ENCODE results near the gene SLC48A1.

The SLC48A1 gene

GRCh38 chr12:47824198-47824597 lies 51.2 kb downstream of the SLC48A1 start:
- DNase-seq (ENCODE audit: low read depth in 2 of 2), result no peak

GRCh38 chr12:47824635-47825034 lies 51.6 kb downstream of the SLC48A1 start:
- DNase-seq (ENCODE audit: low read depth in 2 of 2), result no peak

GRCh38 chr12:47825173-47825639 lies 52.2 kb downstream of the SLC48A1 start:
- DNase-seq (ENCODE audit: low read depth in 2 of 2), result no peak

DNA sequence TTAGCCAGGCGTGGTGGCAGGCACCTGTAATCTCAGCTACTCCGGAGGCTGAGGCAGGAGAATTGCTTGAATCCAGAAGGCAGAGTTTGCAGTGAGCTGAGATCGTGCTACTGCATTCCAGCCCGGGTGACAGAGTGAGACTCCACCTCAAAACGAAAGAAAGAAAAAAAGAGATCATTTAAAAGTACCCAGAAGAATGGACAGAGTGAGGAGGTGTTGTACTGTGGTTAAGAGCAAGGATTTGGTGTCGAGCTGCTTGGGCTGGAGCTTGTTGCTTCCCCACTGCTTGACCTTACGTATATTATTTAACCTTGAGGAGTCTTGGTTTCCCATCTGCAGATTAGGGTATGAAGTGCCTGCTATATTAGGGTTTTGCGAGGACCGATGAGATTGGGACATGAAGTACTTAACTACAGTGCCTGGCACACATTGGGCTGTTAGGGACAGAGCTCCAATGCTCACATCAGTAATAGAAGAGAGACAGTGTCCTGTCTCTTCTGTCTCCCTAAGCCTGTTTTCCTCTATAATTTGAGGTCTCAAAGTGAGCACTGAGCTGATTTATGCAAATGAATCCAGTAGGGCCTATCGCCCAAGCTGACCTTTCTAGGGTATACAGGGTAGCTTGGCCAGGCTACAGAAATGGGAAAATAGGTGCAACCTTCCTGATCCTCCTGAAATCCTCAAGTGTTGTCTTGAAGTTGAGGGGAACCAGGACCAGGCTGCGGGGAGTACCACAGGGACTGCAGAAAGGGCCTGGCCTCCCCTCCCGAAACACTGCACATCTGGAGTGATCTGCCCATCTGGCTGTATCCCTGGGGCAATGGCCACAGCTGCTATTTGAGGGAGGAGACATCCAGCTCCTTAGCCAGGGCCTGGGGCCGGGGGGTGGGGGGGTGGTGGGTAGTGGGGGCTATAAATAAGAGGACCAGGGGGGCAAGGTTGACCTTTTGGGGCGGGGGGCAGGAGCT lies 55.3 kb downstream of the SLC48A1 start:
- no peak for DNase-seq (ENCODE audit: low read depth in 2 of 2)

DNA sequence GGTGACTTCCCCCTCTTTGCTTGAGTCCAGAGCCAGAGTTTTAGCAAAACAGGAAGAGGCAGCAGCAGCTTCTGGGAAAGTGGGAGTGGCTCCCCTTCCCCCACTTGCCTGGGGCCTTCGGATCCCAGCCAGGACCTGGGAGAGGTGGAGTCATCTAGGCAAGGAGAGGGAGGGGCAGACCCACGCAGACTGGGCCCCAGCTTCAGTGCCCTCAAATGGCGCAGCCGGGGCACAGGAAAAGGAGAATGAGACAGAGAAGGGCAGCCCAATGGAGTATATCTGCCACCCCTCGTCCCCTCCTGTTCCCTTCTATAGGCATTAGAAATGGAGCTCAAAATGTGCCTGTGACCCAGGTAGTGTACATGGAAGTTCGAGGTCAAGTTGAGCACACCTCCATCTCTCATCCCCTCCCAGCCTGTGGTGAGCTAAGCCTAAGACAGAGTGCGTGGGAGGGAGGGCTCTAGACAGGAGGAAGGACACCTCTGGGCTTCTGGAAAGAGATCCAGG lies 56.0 kb downstream of the SLC48A1 start:
- no peak for DNase-seq (ENCODE audit: low read depth in 2 of 2)

GRCh38 chr12:47829584-47829983 lies 56.5 kb downstream of the SLC48A1 start:
- DNase-seq (ENCODE audit: low read depth in 2 of 2), result no peak

All from stimulated activated CD8-positive, alpha-beta memory T cell treated with anti-CD3 and anti-CD28 coated beads, Interleukin-7, amount 100 ng/mL, for 4 hours (primary cell).